Heart left ventricle (tissue), 13 donors: ENCODE results near the gene CRIP2.

Source experiments
- POLR2A ChIP-seq, 2 donors: fragments of 450-650 bp; IDR thresholded peaks; one replicate each; pipeline ENCODE4 v1.6.1; 2017; ENCODE audit warnings: antibody characterized with exemption in 2 of 2, mild to moderate bottlenecking in 2 of 2, moderate library complexity in 2 of 2
- TF ChIP-seq, protein P1 (sequence below), 12 donors: fragments of 200-600 bp; sonication (generic) in 4 of 12; IDR thresholded peaks; one replicate each; pipeline versions ENCODE4 v1.5.0 to v1.8.0; 2018 to 2022; ENCODE audit warnings: antibody characterized with exemption in 12 of 12, mild to moderate bottlenecking in 5 of 12
- donor health status: ischemic (EF 13 %, LVEDD 7.1; RV severe dilation, severe dysfunction).
- donor health status: DM: no; HTN: yes; CAD: no.
- donor health status: DM: no; HTN: no; CAD: no.
- donor health status: ischemic (EF 25% LVEDD 6.9; RV normal size, moderate dysfunction).
- donor health status: ischemic (EF 25% LVEDD 5.7; RV mildly dilated, moderate dysfunction).
- donor health status: ischemic (EF 35%, LVEDD 5.7; RV mildly dilated, moderate dysfunction).
- donor health status: nonischemic (EF 11% LVEDD 7.7; RV severe dilation, severe dysfunction).
- donor health status: DM: yes; HTN: yes; CAD: no.
- donor health status: PGD.
- donor health status: ischemic (EF 29% LVEDD 5.4; RV normal size, mild dysfunction).
- donor health status: nonischemic (EF 23%, LVEDD 6.1; RV moderate dilation, normal function).

DNA sequence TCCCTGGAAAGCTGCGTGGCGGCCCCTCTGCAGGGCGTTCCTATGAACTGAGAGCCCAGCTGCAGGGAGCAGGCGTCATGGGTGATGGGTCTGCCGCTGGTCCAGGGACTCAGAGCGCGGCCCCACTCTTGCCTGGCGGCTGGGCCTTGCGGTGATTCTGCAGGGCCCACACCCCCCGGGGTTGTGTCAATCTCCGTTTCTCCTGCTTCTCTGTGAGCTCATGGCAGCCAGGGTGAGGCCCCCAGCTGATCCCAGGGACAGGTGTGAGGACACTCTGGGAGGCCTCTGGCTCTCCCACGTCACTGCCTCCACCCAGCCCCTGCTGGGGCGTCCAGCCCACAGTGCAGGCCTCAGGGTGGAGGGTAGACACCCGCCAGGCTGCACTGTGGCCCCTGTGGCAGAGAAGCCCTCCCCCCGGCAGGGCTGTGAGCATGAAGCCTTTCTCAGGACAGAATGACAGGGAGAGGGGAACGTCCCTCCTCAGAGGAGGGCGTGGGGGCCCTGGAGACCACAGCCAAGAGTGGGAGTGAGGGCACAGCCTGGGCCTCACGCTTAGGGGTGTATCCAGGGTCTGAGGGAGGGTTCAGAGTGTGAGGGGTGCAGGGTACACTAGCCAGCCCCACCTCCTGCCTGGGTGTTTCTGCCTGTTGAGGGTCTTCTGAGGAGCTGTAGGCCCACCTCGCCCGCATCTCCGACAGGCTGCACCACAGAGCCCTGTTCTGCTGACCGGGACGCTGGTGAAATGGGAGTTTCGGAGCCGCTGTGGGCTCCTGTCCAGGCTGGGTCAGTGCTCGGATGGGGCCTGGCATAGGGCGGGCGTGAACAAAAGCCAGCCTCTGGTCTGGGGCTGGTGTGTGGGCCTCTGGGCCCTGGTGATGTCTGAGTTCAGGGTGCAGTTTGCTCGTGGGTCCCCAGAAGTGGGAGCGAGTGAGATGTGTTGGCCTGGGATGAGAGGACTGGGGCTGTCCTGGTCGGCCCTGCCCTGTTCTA lies 26.7 kb upstream of the CRIP2 start:
- no peak for TF ChIP-seq POLR2A (IDR thresholded peaks at IDR 0.05)
- TF ChIP-seq, protein P1, sequence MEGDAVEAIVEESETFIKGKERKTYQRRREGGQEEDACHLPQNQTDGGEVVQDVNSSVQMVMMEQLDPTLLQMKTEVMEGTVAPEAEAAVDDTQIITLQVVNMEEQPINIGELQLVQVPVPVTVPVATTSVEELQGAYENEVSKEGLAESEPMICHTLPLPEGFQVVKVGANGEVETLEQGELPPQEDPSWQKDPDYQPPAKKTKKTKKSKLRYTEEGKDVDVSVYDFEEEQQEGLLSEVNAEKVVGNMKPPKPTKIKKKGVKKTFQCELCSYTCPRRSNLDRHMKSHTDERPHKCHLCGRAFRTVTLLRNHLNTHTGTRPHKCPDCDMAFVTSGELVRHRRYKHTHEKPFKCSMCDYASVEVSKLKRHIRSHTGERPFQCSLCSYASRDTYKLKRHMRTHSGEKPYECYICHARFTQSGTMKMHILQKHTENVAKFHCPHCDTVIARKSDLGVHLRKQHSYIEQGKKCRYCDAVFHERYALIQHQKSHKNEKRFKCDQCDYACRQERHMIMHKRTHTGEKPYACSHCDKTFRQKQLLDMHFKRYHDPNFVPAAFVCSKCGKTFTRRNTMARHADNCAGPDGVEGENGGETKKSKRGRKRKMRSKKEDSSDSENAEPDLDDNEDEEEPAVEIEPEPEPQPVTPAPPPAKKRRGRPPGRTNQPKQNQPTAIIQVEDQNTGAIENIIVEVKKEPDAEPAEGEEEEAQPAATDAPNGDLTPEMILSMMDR (IDR thresholded peaks at IDR 0.05) = no peak
